A673 (cell line): Measurements from ENCODE around the gene FNDC3B. TPM values are rescaled to one million over a fixed set of nuclear protein-coding genes. Genes with fewer than 3 reads are reported as not detected.

ENCODE experiments used
- BruUV-seq: library from RNA; stranded (reverse); fragments of 400-500 nt; replicated peaks from 2 replicates; lab custom pipeline; 2021; lab: Mats Ljungman, UMichigan
- CTCF ChIA-PET: fragments of 300-600 bp; sonication (Branson Sonifier 250); formaldehyde crosslinking; loops from one replicate; lab custom pipeline; 2022; ENCODE audit warnings: antibody characterized with exemption; lab: Charles Lee
- POLR2A ChIA-PET: fragments of 300-600 bp; sonication (Branson Sonifier 250); formaldehyde crosslinking; loops from one replicate; lab custom pipeline; 2022; ENCODE audit warnings: antibody characterized with exemption; ENCODE audit not compliant: low non-redundant PET; lab: Charles Lee
- DNase-seq: peaks from one replicate; pipeline ENCODE4 v3.0.0-alpha.2; 2015; ENCODE audit warnings: low spot score
- H3K27ac ChIP-seq: fragments of 200-600 bp; sonication (generic); 2 replicates; pipeline ENCODE4 v1.5.1; 2016; ENCODE audit warnings: mixed run types, low read depth, mild to moderate bottlenecking, mixed read lengths, antibody characterized with exemption, low read length; ENCODE audit not compliant: poor library complexity, severe bottlenecking
- H3K27me3 ChIP-seq: fragments of 200-600 bp; sonication (generic); replicated peaks from 2 replicates; pipeline ENCODE4 v1.6.1; 2017; ENCODE audit warnings: mixed run types, low read depth, mild to moderate bottlenecking, mixed read lengths, antibody characterized with exemption, low read length; ENCODE audit not compliant: insufficient read depth, poor library complexity
- H3K36me3 ChIP-seq: fragments of 200-600 bp; sonication (generic); 2 replicates; pipeline ENCODE4 v1.6.1; 2016; ENCODE audit warnings: mixed run types, mild to moderate bottlenecking, mixed read lengths, antibody characterized with exemption, low read length; ENCODE audit not compliant: insufficient read depth, poor library complexity, severe bottlenecking
- H3K4me1 ChIP-seq: fragments of 200-600 bp; sonication (generic); 2 replicates; pipeline ENCODE4 v1.6.1; 2017; ENCODE audit warnings: mixed run types, mild to moderate bottlenecking, mixed read lengths, antibody characterized with exemption, low read length; ENCODE audit not compliant: insufficient read depth, poor library complexity, severe bottlenecking
- H3K4me3 ChIP-seq: fragments of 200-600 bp; sonication (generic); 2 replicates; pipeline ENCODE4 v1.5.1; 2016; ENCODE audit warnings: low read depth, mixed run types, mild to moderate bottlenecking, mixed read lengths, low read length; ENCODE audit not compliant: poor library complexity, severe bottlenecking
- H3K9me3 ChIP-seq: fragments of 200-600 bp; sonication (generic); 2 replicates; pipeline ENCODE4 v1.6.1; 2016; ENCODE audit warnings: mixed run types, low read depth, mild to moderate bottlenecking, mixed read lengths, antibody characterized with exemption, low read length; ENCODE audit not compliant: poor library complexity, severe bottlenecking
- EZH2 ChIP-seq: fragments of 200-600 bp; sonication (generic); IDR thresholded peaks from 2 replicates; pipeline ENCODE4 v1.6.1; 2017; ENCODE audit warnings: borderline replicate concordance, low read depth, mild to moderate bottlenecking, mixed read lengths, antibody characterized with exemption, low read length; ENCODE audit not compliant: poor library complexity, severe bottlenecking
- intact Hi-C: fragments of 100-400 bp; cut with micrococcal nuclease; formaldehyde crosslinking; loops from one replicate; pipeline ENCODE4 v1.10.0; 2022; ENCODE audit not compliant: unreplicated experiment
- total RNA-seq: library from RNA; stranded (reverse); gene quantifications from 2 replicates; pipeline ENCODE4 v1.2.3, GENCODE V29; 2021
- TF ChIP-seq, protein P1 (sequence below): fragments of 300-800, 200-600 bp; sonication (generic); conservative IDR thresholded peaks from 2 replicates; pipeline ENCODE4 v1.5.1; 2017; ENCODE audit warnings: low read depth, mild to moderate bottlenecking, antibody characterized with exemption, low read length, moderate library complexity, mixed read lengths

The FNDC3B gene
- total RNA-seq, 1 experiment from 2014 or later = 50.8 TPM

DNA sequence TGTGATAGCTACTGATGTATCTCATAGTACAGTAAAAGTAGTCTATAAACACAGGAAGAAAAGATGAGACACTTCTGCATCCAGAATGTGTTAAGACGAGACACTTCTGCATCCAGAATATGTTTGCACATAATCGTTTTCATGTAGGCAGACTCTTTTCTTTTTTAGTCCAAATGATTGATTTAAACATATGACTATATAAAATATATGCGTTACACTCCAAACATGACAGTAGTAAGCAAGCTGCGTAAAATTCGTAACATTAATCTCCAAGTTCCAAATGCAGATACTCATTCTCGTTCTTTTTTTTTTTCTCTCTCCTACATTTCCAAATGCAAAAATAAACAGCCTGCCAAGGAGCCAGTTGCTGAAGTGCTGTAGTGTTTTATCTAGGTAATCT lies 82.6 kb downstream of the FNDC3B start:
- BruUV-seq = no TSS peak
- no peaks in the 10 kb centered on the region for H3K9me3 ChIP-seq
- intact Hi-C loops = no loop called here
- no peaks in the 10 kb centered on the region for H3K27me3 ChIP-seq
- H3K4me1 ChIP-seq = peaks cover 25% of the 10 kb centered on the region
- H3K27ac ChIP-seq = no peak overlapping the region
- CTCF ChIA-PET = no interaction called here
- TF ChIP-seq, protein P1, sequence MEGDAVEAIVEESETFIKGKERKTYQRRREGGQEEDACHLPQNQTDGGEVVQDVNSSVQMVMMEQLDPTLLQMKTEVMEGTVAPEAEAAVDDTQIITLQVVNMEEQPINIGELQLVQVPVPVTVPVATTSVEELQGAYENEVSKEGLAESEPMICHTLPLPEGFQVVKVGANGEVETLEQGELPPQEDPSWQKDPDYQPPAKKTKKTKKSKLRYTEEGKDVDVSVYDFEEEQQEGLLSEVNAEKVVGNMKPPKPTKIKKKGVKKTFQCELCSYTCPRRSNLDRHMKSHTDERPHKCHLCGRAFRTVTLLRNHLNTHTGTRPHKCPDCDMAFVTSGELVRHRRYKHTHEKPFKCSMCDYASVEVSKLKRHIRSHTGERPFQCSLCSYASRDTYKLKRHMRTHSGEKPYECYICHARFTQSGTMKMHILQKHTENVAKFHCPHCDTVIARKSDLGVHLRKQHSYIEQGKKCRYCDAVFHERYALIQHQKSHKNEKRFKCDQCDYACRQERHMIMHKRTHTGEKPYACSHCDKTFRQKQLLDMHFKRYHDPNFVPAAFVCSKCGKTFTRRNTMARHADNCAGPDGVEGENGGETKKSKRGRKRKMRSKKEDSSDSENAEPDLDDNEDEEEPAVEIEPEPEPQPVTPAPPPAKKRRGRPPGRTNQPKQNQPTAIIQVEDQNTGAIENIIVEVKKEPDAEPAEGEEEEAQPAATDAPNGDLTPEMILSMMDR = no peak
- no peak for TF ChIP-seq EZH2
- H3K36me3 ChIP-seq = no peaks in the 10 kb centered on the region
- no peak overlapping the region for H3K4me3 ChIP-seq
- no peak for DNase-seq
- POLR2A ChIA-PET = no interaction called here

DNA sequence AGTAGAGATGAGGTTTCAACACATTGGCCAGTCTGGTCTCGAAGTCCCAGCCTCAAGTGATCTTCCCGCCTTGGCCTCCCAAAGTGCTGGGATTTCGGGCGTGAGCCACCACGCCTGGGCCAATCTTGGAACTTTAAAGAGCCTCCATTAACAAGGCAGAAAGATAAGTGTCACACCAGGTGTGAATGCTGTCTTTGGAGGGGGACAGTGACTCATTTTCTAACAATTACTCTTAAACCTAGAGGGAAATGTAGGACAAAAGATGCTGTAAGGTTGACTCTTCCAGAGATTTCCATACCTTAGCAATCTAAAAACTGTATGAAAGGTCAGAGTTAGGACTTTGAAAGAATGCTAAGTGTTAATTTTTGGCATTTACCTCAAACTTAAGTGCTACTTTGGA lies 84.9 kb downstream of the FNDC3B start:
- Histone ChIP-seq H3K4me1 (peaks cover 28% of the 10 kb centered on the region), H3K27ac (no peak overlapping the region), H3K27me3 (no peaks in the 10 kb centered on the region), H3K36me3 (no peaks in the 10 kb centered on the region), H3K9me3 (no peaks in the 10 kb centered on the region), H3K4me3 (no peak overlapping the region)
- no peak for TF ChIP-seq EZH2
- TF ChIP-seq, protein P1 = no peak
- DNase-seq = no peak
- CTCF ChIA-PET = no interaction called here
- BruUV-seq = no TSS peak
- intact Hi-C loops = no loop called here
- POLR2A ChIA-PET = no interaction called here

DNA sequence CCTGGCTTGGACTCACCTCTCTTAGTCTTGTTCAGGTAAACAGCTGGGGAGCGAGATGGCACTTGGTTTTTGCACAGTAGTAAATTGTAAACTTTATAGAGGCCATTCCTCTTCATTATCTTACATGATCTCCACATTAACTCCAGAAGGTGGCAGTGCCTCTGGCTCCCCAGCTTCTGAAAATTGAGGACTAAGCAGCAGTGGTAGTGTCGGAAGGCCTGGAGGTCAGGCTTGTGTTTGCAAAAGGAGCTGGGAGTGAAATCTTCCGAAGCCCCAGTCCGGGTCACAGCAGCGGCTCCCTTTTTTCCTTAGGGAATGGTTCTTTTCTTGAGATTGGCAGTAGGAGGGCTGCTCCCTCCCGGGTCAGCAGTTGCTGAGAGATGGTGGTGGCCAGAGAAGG lies 85.7 kb downstream of the FNDC3B start:
- Histone ChIP-seq H3K4me1 (peaks cover 28% of the 10 kb centered on the region), H3K27ac (no peak overlapping the region), H3K27me3 (no peaks in the 10 kb centered on the region), H3K36me3 (no peaks in the 10 kb centered on the region), H3K4me3 (no peak overlapping the region), H3K9me3 (no peaks in the 10 kb centered on the region)
- no TSS peak for BruUV-seq
- POLR2A ChIA-PET = no interaction called here
- no peak for DNase-seq
- CTCF ChIA-PET = interaction anchor here (0.8 kb wide), 1 partner anchor 207 kb away, joined by 3 read pairs; no protein-coding TSS in a partner anchor
- TF ChIP-seq EZH2 = no peak
- TF ChIP-seq, protein P1 = peak; percentile 42; the same call in 1 of the 2 replicates
- intact Hi-C loops = no loop called here
